ENCODE results near the gene NLGN3. TPM values are rescaled to one million over a fixed set of nuclear protein-coding genes. Genes with fewer than 3 reads are reported as not detected.

Gene NLGN3
- polyA plus RNA-seq, 3 donors: 0.05 to 0.80 TPM; not detected in 1

DNA sequence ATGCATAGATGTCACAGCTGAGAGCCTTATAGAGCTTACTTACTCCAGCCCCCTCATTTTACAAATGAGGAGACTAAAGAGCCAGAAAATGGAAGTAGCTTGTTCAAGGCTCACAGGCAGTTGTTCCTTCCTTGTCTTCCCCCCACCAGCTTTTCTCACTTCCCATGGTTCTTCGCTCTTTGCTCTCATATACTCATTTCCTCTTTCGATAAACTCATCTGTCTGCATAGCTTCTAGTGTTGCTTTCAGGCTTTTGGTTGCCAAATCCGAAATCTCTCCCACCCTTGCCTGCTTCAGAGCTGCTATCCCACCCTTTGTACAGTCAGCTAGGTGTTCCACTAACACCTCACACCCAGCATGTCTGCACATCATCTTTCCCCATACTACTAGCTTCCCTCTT lies 53.4 kb downstream of the NLGN3 start:
- TF ChIP-seq CTCF (IDR thresholded peaks at IDR 0.05): no peak
- H3K27ac ChIP-seq (ENCODE audit: low read depth in 1 of 2, low read length in 2 of 2): peak overlapping the region; percentile 46 to 84
- H3K9ac ChIP-seq (ENCODE audit: insufficient read depth, low read length, poor library complexity, severe bottlenecking): peak overlapping the region; percentile 54
- H3K4me2 ChIP-seq (replicated peaks; ENCODE audit: extremely low read depth, low read length, poor library complexity, severe bottlenecking): peak overlapping the region; percentile 74
- no peaks in the 10 kb centered on the region for H3K9me3 Mint-ChIP-seq
- H4K20me1 ChIP-seq (ENCODE audit: insufficient read depth, low read length): no peaks in the 10 kb centered on the region
- peak; percentile 43 to 59 (median 52) for DNase-seq
- peak overlapping the region; percentile 54 to 80 (median 66) for H3K4me3 ChIP-seq (replicated peaks in 1 of 3; ENCODE audit: low read depth in 2 of 3, low read length in 3 of 3)
- H3K4me1 ChIP-seq (ENCODE audit: control insufficient read depth in 1 of 2, insufficient read depth in 2 of 2, low read length in 2 of 2): peaks cover 16 to 22% of the 10 kb centered on the region in 2 donors
- peaks cover 44% of the 10 kb centered on the region for H3K79me2 ChIP-seq (ENCODE audit: insufficient read depth, low read length)
- H3K36me3 Mint-ChIP-seq: peaks cover 1 to 3% of the 10 kb centered on the region in 2 donors
- H3K27ac Mint-ChIP-seq: peak overlapping the region; percentile 68 to 94 (median 85)
- no peaks in the 10 kb centered on the region for H3K27me3 ChIP-seq (ENCODE audit: control insufficient read depth in 2 of 2, insufficient read depth in 2 of 2, low read length in 2 of 2)
- no peaks in the 10 kb centered on the region for H3K27me3 Mint-ChIP-seq (ENCODE audit: low read depth in 3 of 3)
- 0% methylated on average over 2 of the region's 3 CpGs for WGBS (ENCODE audit: insufficient coverage)
- no peaks in the 10 kb centered on the region for H3K9me3 ChIP-seq (replicated peaks in 1 of 2; ENCODE audit: control insufficient read depth in 1 of 2, insufficient read depth in 1 of 2, low read length in 2 of 2)
- intact Hi-C loops (cut with micrococcal nuclease): loop anchor here in 1 of 2 donors (10.0 kb wide), 1 partner anchor 57 kb away; the partner anchor contains the start of gene ZMYM3
- peaks cover 27% of the 10 kb centered on the region for H3K4me1 Mint-ChIP-seq
- H2AFZ ChIP-seq (ENCODE audit: insufficient read depth, low read depth, low read length, poor library complexity, severe bottlenecking): peak overlapping the region; percentile 73
- H3K36me3 ChIP-seq (replicated peaks in 1 of 2; ENCODE audit: control insufficient read depth in 1 of 2, insufficient read depth in 2 of 2, low read length in 2 of 2): no peaks in the 10 kb centered on the region
- peak overlapping the region; percentile 80 to 92 for H3K4me3 Mint-ChIP-seq

GRCh38 chrX:71199252-71200008 lies 54.8 kb downstream of the NLGN3 start:
- H3K27me3 Mint-ChIP-seq (ENCODE audit: low read depth in 3 of 3): peaks cover 0 to 5% (median 0%) of the 10 kb centered on the region in 3 donors
- H3K27ac Mint-ChIP-seq: no peak overlapping the region
- H3K36me3 Mint-ChIP-seq: no peaks in the 10 kb centered on the region

More at GRCh38 chrX:71199252-71200008, 54.8 kb downstream of the NLGN3 start:
- Histone ChIP-seq H3K9me3 (replicated peaks in 1 of 2; ENCODE audit: control insufficient read depth in 1 of 2, insufficient read depth in 1 of 2, low read length in 2 of 2) (no peaks in the 10 kb centered on the region), H3K4me3 (replicated peaks in 1 of 3; ENCODE audit: low read depth in 2 of 3, low read length in 3 of 3) (no peak overlapping the region), H3K79me2 (ENCODE audit: insufficient read depth, low read length) (peaks cover 34% of the 10 kb centered on the region), H3K4me2 (replicated peaks; ENCODE audit: extremely low read depth, low read length, poor library complexity, severe bottlenecking) (no peak overlapping the region), H2AFZ (ENCODE audit: insufficient read depth, low read depth, low read length, poor library complexity, severe bottlenecking) (no peak overlapping the region), H3K9ac (ENCODE audit: insufficient read depth, low read length, poor library complexity, severe bottlenecking) (no peak overlapping the region), H4K20me1 (ENCODE audit: insufficient read depth, low read length) (no peaks in the 10 kb centered on the region), H3K4me1 (ENCODE audit: control insufficient read depth in 1 of 2, insufficient read depth in 2 of 2, low read length in 2 of 2) (peaks cover 16 to 22% of the 10 kb centered on the region in 2 donors), H3K36me3 (replicated peaks in 1 of 2; ENCODE audit: control insufficient read depth in 1 of 2, insufficient read depth in 2 of 2, low read length in 2 of 2) (no peaks in the 10 kb centered on the region), H3K27ac (ENCODE audit: low read depth in 1 of 2, low read length in 2 of 2) (no peak overlapping the region), H3K27me3 (ENCODE audit: control insufficient read depth in 2 of 2, insufficient read depth in 2 of 2, low read length in 2 of 2) (no peaks in the 10 kb centered on the region)
- Mint-ChIP-seq H3K9me3 (no peaks in the 10 kb centered on the region), H3K4me1 (peaks cover 22% of the 10 kb centered on the region), H3K4me3 (no peak overlapping the region)
- no peak for DNase-seq
- 100% methylated on average over 1 of the region's 7 CpGs for WGBS (ENCODE audit: insufficient coverage)
- intact Hi-C loops (cut with micrococcal nuclease): loop anchor here in 1 of 2 donors (10.0 kb wide), 1 partner anchor 55 kb away; the partner anchor contains the start of gene ZMYM3
- no peak for TF ChIP-seq CTCF (IDR thresholded peaks at IDR 0.05)
